ENCODE results near the gene SEMA5A.

- TF ChIP-seq POLR2AphosphoS5 (IDR thresholded peaks at IDR 0.05) = no peak
- no peak for TF ChIP-seq CTCF (IDR thresholded peaks at IDR 0.05)
- no peak for TF ChIP-seq EP300 (IDR thresholded peaks at IDR 0.05)
- TF ChIP-seq POLR2A (IDR thresholded peaks at IDR 0.05) = no peak
Measured at GRCh38 chr5:9454491-9454890, 91.4 kb downstream of the SEMA5A start.
